ENCODE measurements around the gene NPTXR. TPM values are rescaled to one million over a fixed set of nuclear protein-coding genes. Genes with fewer than 3 reads are reported as not detected.

NPTXR gene
- total and polyA plus RNA-seq, 9 donors: 2.2 to 8.7 (median 5.8) TPM

DNA sequence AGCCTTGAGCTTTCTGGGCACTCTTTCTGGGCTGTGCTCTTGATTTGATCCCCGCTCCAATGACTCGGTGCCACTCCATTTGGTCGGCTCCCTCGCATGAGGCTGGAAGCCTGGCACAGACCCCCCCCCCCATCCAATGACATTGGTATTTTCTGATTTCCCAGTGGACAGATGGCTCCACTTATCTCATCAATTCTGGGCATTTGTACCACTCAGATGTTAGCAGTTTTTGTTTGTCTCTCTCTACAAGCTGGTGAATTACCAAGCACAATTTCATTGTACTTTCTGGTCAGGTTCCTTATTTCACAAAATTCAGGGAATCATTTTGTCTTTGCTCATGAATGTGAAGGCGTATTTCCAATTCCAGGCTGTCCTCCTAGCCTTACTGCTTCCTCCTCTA, 59.0 kb downstream of the NPTXR start:
- Histone ChIP-seq H3K36me3 (ENCODE audit: control insufficient read depth, insufficient read depth, low read length) (peaks cover 30% of the 10 kb centered on the region), H3K27ac (ENCODE audit: low read length) (no peak overlapping the region), H3K4me3 (ENCODE audit: low read length) (no peak overlapping the region), H3K4me1 (ENCODE audit: control insufficient read depth, insufficient read depth, low read length) (peaks cover 21% of the 10 kb centered on the region), H3K27me3 (ENCODE audit: control insufficient read depth, insufficient read depth, low read length) (no peaks in the 10 kb centered on the region), H3K9me3 (replicated peaks; ENCODE audit: control insufficient read depth, low read depth, low read length) (no peaks in the 10 kb centered on the region)
- no peak for DNase-seq
- WGBS (ENCODE audit: insufficient coverage): 89% methylated on average over 4 of the region's 5 CpGs

DNA sequence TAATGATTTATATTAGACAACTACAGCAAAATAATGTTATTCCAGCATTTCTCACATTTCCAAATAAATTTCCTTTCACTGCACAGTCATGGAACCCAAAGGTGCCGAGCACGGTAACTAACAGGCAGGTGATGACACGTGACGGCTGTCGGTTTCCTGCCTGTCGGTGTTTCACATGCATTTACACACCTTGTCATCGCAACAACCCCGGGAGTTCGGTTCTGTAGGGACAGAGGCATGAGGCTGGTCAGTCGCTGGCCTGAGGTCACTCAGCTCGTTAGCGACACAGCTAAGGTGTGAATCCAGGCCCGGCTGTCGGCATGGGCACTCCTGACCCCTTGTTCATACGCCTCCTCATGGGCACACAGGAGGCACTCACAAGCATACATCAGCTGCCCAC, 59.8 kb downstream of the NPTXR start:
- H3K36me3 ChIP-seq (ENCODE audit: control insufficient read depth, insufficient read depth, low read length): peaks cover 32% of the 10 kb centered on the region
- H3K4me1 ChIP-seq (ENCODE audit: control insufficient read depth, insufficient read depth, low read length): peaks cover 21% of the 10 kb centered on the region
- no peak overlapping the region for H3K27ac ChIP-seq (ENCODE audit: low read length)
- H3K27me3 ChIP-seq (ENCODE audit: control insufficient read depth, insufficient read depth, low read length): no peaks in the 10 kb centered on the region
- no peak for DNase-seq
- no peak overlapping the region for H3K4me3 ChIP-seq (ENCODE audit: low read length)
- WGBS (ENCODE audit: insufficient coverage): 83% methylated on average over 15 of the region's 15 CpGs
- H3K9me3 ChIP-seq (replicated peaks; ENCODE audit: control insufficient read depth, low read depth, low read length): no peaks in the 10 kb centered on the region

DNA sequence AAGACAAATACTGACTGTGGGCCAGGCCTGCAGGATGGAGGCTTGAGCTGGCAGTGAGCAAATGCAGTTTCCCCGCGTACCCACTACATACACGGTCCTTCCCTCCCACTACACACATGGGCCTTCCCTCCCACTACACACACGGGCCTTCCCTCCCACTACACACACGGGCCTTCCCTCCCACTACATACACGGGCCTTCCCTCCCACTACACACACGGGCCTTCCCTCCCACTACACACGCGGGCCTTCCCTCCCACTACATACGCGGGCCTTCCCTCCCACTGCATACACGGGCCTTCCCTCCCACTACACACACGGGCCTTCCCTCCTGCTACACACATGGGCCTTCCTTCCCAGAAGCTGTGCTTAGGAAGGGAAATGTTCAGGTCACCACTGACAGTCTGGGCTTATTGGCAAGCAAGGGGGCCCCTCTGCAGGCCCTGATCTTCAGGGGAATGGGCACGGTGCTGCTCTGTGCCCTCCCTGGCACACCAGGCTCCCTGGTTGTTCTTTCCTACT, 60.7 kb downstream of the NPTXR start:
- 56% methylated on average over 5 of the region's 14 CpGs for WGBS (ENCODE audit: insufficient coverage)
- peaks cover 39% of the 10 kb centered on the region for H3K36me3 ChIP-seq (ENCODE audit: control insufficient read depth, insufficient read depth, low read length)
- no peaks in the 10 kb centered on the region for H3K27me3 ChIP-seq (ENCODE audit: control insufficient read depth, insufficient read depth, low read length)
- no peaks in the 10 kb centered on the region for H3K9me3 ChIP-seq (replicated peaks; ENCODE audit: control insufficient read depth, low read depth, low read length)
- no peak overlapping the region for H3K4me3 ChIP-seq (ENCODE audit: low read length)
- no peak for DNase-seq
- H3K27ac ChIP-seq (ENCODE audit: low read length): no peak overlapping the region
- peaks cover 12% of the 10 kb centered on the region for H3K4me1 ChIP-seq (ENCODE audit: control insufficient read depth, insufficient read depth, low read length)

DNA sequence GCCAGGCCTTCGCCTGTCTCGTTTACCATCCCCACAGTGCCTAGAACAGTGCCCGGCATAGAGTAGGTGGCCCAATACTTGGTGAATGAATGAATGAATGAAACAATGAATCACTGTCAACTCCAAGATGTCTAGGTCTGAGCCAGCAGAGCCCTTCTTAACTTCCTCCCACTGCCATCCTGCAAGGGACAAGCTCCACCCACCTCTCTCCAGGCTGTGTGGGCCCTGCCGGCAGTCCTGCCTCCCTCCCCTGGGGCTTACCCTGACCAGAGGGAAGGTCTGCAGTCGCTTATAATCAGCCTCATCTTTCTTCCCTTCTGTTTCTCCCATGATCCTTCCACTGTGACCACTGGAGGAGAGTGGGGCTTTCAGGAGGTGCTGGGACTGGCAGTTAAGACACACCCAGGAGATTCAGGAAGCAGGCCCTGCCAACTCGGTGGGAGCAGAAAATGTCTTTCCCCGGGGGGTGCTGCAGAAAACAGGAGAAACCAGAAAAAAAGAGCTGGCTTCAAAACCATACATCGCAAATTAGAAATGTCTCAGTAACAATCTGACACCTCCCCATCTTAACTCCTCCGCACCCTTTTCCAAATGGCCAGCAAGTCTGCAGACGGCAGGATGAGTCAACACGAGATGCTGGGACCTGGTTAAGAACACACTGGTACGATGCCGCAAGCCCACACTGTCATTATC, 61.3 kb downstream of the NPTXR start:
- Histone ChIP-seq H3K4me3 (ENCODE audit: low read length) (no peak overlapping the region), H3K27me3 (ENCODE audit: control insufficient read depth, insufficient read depth, low read length) (no peaks in the 10 kb centered on the region), H3K9me3 (replicated peaks; ENCODE audit: control insufficient read depth, low read depth, low read length) (no peaks in the 10 kb centered on the region), H3K27ac (ENCODE audit: low read length) (no peak overlapping the region), H3K36me3 (ENCODE audit: control insufficient read depth, insufficient read depth, low read length) (peaks cover 40% of the 10 kb centered on the region), H3K4me1 (ENCODE audit: control insufficient read depth, insufficient read depth, low read length) (peaks cover 6% of the 10 kb centered on the region)
- 68% methylated on average over 11 of the region's 13 CpGs for WGBS (ENCODE audit: insufficient coverage)
- no peak for DNase-seq

DNA sequence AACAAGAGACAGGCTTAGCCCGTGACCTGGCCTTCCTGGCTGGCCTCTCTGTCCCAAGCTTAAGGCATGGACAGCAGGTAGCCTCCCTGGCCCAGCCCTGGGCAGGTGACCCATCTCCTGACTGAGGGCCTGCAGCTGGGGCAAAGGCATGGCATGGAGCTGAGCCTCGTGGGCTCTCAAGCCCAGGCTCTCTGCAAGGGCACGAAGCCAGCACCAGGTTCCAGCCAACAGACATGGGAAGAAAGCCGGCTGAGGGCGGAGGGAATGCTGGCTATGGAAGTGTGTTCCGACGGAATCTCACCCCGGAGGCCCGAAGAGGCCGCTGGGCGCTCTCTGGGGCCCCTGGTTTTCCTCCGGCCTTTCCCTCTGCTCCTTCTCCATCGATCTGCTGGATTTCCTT, 62.8 kb downstream of the NPTXR start:
- Histone ChIP-seq H3K36me3 (ENCODE audit: control insufficient read depth, insufficient read depth, low read length) (peaks cover 40% of the 10 kb centered on the region), H3K27ac (ENCODE audit: low read length) (no peak overlapping the region), H3K4me3 (ENCODE audit: low read length) (no peak overlapping the region), H3K4me1 (ENCODE audit: control insufficient read depth, insufficient read depth, low read length) (peaks cover 8% of the 10 kb centered on the region), H3K9me3 (replicated peaks; ENCODE audit: control insufficient read depth, low read depth, low read length) (no peaks in the 10 kb centered on the region), H3K27me3 (ENCODE audit: control insufficient read depth, insufficient read depth, low read length) (no peaks in the 10 kb centered on the region)
- DNase-seq: no peak
- 67% methylated on average over 5 of the region's 13 CpGs for WGBS (ENCODE audit: insufficient coverage)

DNA sequence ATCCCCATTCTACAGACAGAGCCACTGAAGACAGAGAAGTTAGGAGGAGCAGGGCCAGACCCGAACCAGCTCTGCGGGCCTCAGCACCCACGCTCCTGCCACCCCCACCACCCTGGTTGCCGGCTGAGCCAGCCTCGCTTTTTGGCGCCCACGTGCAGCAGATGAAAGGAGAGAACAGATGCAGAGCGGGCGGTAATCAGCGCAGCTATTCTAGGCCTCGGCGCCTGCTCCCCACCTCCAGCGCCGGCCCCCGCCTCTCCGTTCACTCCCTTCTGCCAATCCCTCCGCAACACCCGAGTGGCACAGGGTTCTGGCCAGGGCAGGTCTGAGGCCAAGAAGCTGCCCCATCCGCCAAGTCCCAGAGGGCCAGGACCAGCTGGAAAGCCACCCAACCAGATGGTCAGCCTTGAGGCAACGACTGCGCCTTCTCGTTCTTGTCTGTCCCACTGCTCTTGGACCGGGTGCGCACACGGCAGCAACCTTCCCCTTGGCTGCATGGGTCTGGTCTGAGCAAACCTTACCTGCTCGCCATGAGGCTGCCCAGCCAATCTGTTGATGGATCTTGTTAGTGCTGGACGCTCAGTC, 66.6 kb downstream of the NPTXR start:
- H3K4me3 ChIP-seq (ENCODE audit: low read length): no peak overlapping the region
- no peaks in the 10 kb centered on the region for H3K27me3 ChIP-seq (ENCODE audit: control insufficient read depth, insufficient read depth, low read length)
- DNase-seq: no peak
- 86% methylated on average over 27 of the region's 27 CpGs for WGBS (ENCODE audit: insufficient coverage)
- H3K27ac ChIP-seq (ENCODE audit: low read length): no peak overlapping the region
- peaks cover 9% of the 10 kb centered on the region for H3K4me1 ChIP-seq (ENCODE audit: control insufficient read depth, insufficient read depth, low read length)
- H3K9me3 ChIP-seq (replicated peaks; ENCODE audit: control insufficient read depth, low read depth, low read length): no peaks in the 10 kb centered on the region
- H3K36me3 ChIP-seq (ENCODE audit: control insufficient read depth, insufficient read depth, low read length): peaks cover 34% of the 10 kb centered on the region

DNA sequence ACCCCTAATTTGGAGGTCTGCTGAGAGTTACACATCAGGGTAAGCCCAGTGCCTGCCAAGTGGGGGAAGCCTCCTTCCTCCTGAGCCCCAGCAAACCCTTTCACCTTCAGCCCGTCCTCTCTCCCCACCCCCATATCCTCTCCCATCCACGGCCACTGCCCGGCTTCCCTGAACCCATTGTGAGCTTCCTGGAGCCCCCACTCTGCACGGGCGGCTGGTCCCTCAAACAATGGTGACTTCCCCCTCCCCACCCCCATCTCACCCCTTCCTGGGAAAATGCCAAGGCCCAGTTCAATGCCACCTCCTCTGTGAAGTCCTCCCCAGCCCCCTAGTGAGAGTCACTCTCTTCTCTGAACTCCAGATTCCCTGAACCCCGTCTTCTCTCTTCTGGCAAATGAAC, 67.7 kb downstream of the NPTXR start:
- Histone ChIP-seq H3K36me3 (ENCODE audit: control insufficient read depth, insufficient read depth, low read length) (peaks cover 26% of the 10 kb centered on the region), H3K9me3 (replicated peaks; ENCODE audit: control insufficient read depth, low read depth, low read length) (no peaks in the 10 kb centered on the region), H3K4me3 (ENCODE audit: low read length) (no peak overlapping the region), H3K27me3 (ENCODE audit: control insufficient read depth, insufficient read depth, low read length) (no peaks in the 10 kb centered on the region), H3K4me1 (ENCODE audit: control insufficient read depth, insufficient read depth, low read length) (peaks cover 9% of the 10 kb centered on the region), H3K27ac (ENCODE audit: low read length) (no peak overlapping the region)
- no peak for DNase-seq
- WGBS (ENCODE audit: insufficient coverage): 33% methylated on average over 5 of the region's 6 CpGs

- peaks cover 9% of the 10 kb centered on the region for H3K4me1 ChIP-seq (ENCODE audit: control insufficient read depth, insufficient read depth, low read length)
Measured at GRCh38 chr22:38775656-38776055, 68.2 kb downstream of the NPTXR start.

GRCh38 chr22:38774496-38775166, 69.2 kb downstream of the NPTXR start:
- H3K27me3 ChIP-seq (ENCODE audit: control insufficient read depth, insufficient read depth, low read length): no peaks in the 10 kb centered on the region
- H3K36me3 ChIP-seq (ENCODE audit: control insufficient read depth, insufficient read depth, low read length): peaks cover 12% of the 10 kb centered on the region
- peaks cover 9% of the 10 kb centered on the region for H3K4me1 ChIP-seq (ENCODE audit: control insufficient read depth, insufficient read depth, low read length)
- no peak for DNase-seq
- WGBS (ENCODE audit: insufficient coverage): 80% methylated on average over 4 of the region's 11 CpGs
- no peak overlapping the region for H3K27ac ChIP-seq (ENCODE audit: low read length)
- H3K4me3 ChIP-seq (ENCODE audit: low read length): no peak overlapping the region
- H3K9me3 ChIP-seq (replicated peaks; ENCODE audit: control insufficient read depth, low read depth, low read length): no peaks in the 10 kb centered on the region

More at GRCh38 chr22:38775656-38776055, 68.2 kb downstream of the NPTXR start:
- Histone ChIP-seq H3K9me3 (replicated peaks; ENCODE audit: control insufficient read depth, low read depth, low read length) (no peaks in the 10 kb centered on the region), H3K4me3 (ENCODE audit: low read length) (no peak overlapping the region), H3K27me3 (ENCODE audit: control insufficient read depth, insufficient read depth, low read length) (no peaks in the 10 kb centered on the region), H3K27ac (ENCODE audit: low read length) (no peak overlapping the region), H3K36me3 (ENCODE audit: control insufficient read depth, insufficient read depth, low read length) (peaks cover 22% of the 10 kb centered on the region)
- no peak for DNase-seq
- WGBS (ENCODE audit: insufficient coverage): 31% methylated on average over 5 of the region's 13 CpGs

- H3K4me1 ChIP-seq (ENCODE audit: control insufficient read depth, insufficient read depth, low read length): peaks cover 14% of the 10 kb centered on the region
- no peak for DNase-seq
- peaks cover 2% of the 10 kb centered on the region for H3K36me3 ChIP-seq (ENCODE audit: control insufficient read depth, insufficient read depth, low read length)
- no peaks in the 10 kb centered on the region for H3K27me3 ChIP-seq (ENCODE audit: control insufficient read depth, insufficient read depth, low read length)
- H3K4me3 ChIP-seq (ENCODE audit: low read length): no peak overlapping the region
- H3K27ac ChIP-seq (ENCODE audit: low read length): no peak overlapping the region
- no peaks in the 10 kb centered on the region for H3K9me3 ChIP-seq (replicated peaks; ENCODE audit: control insufficient read depth, low read depth, low read length)
- WGBS (ENCODE audit: insufficient coverage): 91% methylated on average over 4 of the region's 4 CpGs
Measured at GRCh38 chr22:38773363-38773946, 70.4 kb downstream of the NPTXR start.
